Limb (tissue), 2 donors: ENCODE measurements around the gene RERE.
A peak's percentile ranks its signal among the peaks of the same experiment; 100 is the strongest.
"Not testable (repeated sequence)": the region's sequence is repeated elsewhere in the genome, so short reads cannot be mapped to it uniquely, and the experiment has no call there.

Experiments
- DNase-seq, 2 donors: peaks; one replicate each; pipeline ENCODE4 v3.0.0-alpha.2; 2016; ENCODE audit errors: extremely low spot score in 2 of 2

RERE gene

GRCh38 chr1:8456991-8457390 is 360.4 kb downstream of the RERE start:
- no peak for DNase-seq

- DNase-seq = peak in 1 of 2 donors; percentile 24
These were observed 361.0 kb downstream of the RERE start for GRCh38 chr1:8456308-8456912.

GRCh38 chr1:8455700-8456307 is 361.6 kb downstream of the RERE start:
- no peak for DNase-seq

GRCh38 chr1:8450312-8450711 is 367.1 kb downstream of the RERE start:
- no peak for DNase-seq

- DNase-seq = no peak
These were observed 368.4 kb downstream of the RERE start for GRCh38 chr1:8448911-8449661.

GRCh38 chr1:8448505-8448904 is 368.9 kb downstream of the RERE start:
- not testable (repeated sequence) for DNase-seq

- no peak for DNase-seq
These were observed 369.8 kb downstream of the RERE start for GRCh38 chr1:8447616-8448150.

GRCh38 chr1:8446119-8446518 is 371.3 kb downstream of the RERE start:
- DNase-seq = not testable (repeated sequence)

- DNase-seq = no peak
These were observed 373.8 kb downstream of the RERE start for GRCh38 chr1:8443558-8444194.

GRCh38 chr1:8441426-8441825 is 376.0 kb downstream of the RERE start:
- no peak for DNase-seq

- peak; percentile 82 to 86 for DNase-seq
These were observed 378.3 kb downstream of the RERE start for GRCh38 chr1:8439015-8439702.

GRCh38 chr1:8438489-8438888 is 379.0 kb downstream of the RERE start:
- no peak for DNase-seq

- DNase-seq = no peak
These were observed 380.1 kb downstream of the RERE start for GRCh38 chr1:8437347-8437746.

GRCh38 chr1:8435569-8436071 is 381.8 kb downstream of the RERE start:
- no peak for DNase-seq

GRCh38 chr1:8434101-8434500 is 383.3 kb downstream of the RERE start:
- no peak for DNase-seq

- DNase-seq = no peak
These were observed 385.7 kb downstream of the RERE start for GRCh38 chr1:8431784-8432183.

GRCh38 chr1:8431019-8431418 is 386.4 kb downstream of the RERE start:
- no peak for DNase-seq

- DNase-seq = no peak
These were observed 387.0 kb downstream of the RERE start for GRCh38 chr1:8430476-8430875.

GRCh38 chr1:8429549-8430110 is 387.8 kb downstream of the RERE start:
- DNase-seq = no peak

- DNase-seq = no peak
These were observed 389.0 kb downstream of the RERE start for GRCh38 chr1:8428441-8428840.

GRCh38 chr1:8427986-8428385 is 389.5 kb downstream of the RERE start:
- DNase-seq = no peak
